Measurements from ENCODE around the gene RASD1.
"Not testable (repeated sequence)": the region's sequence is repeated elsewhere in the genome, so short reads cannot be mapped to it uniquely, and the experiment has no call there.

GRCh38 chr17:17454700-17455099 is 41.5 kb downstream of the RASD1 start:
- TF ChIP-seq POLR2A, CTCF (IDR thresholded peaks at IDR 0.05): not testable (repeated sequence)
